K562 (cell line): ENCODE data around the gene ATRIP. TPM values are rescaled to one million over a fixed set of nuclear protein-coding genes. Genes with fewer than 3 reads are reported as not detected.

ENCODE experiments used
- EP400 ChIP-seq: fragments of 450-650 bp; IDR thresholded peaks from 2 replicates; pipeline ENCODE4 v1.6.1; 2017; ENCODE audit warnings: antibody characterized with exemption, mild to moderate bottlenecking, moderate library complexity
- HDAC6 ChIP-seq: IDR thresholded peaks from 2 replicates; pipeline ENCODE4 v1.6.1; 2012; ENCODE audit warnings: low read depth, mild to moderate bottlenecking, control low read depth, inconsistent platforms, low read length, moderate library complexity
- ZNF778 ChIP-seq: fragments of 450-650 bp; formaldehyde crosslinking; IDR thresholded peaks from 2 replicates; pipeline ENCODE4 v1.4.0; 2020; ENCODE audit warnings: mild to moderate bottlenecking, moderate library complexity
- polyA plus RNA-seq, 8 experiments: library from polyadenylated mRNA; depleted of rRNA in 4 of 8; stranded (reverse) in 5 of 8; unstranded in 3 of 8; fragments of >200 nt; fragmentation: Nextera tagmentation in 2 of 8; fragmentation: Illumina TruSeq in 1 of 8; extraction: Ambion mirVana in 2 of 8; extraction: Trizol in 1 of 8; gene quantifications; 2 replicates each; pipeline versions ENCODE4 v1.2.1 to v1.2.3, GENCODE V29; 2011 to 2014; ENCODE audit warnings: inconsistent platforms in 1 of 8, missing spikeins in 1 of 8
- total RNA-seq, 7 experiments: library from RNA; depleted of rRNA in 6 of 7; stranded (reverse); fragments of >200 nt in 6 of 7; fragmentation: Illumina TruSeq in 2 of 7; extraction: Trizol in 2 of 7; gene quantifications; 2 replicates each; pipeline versions ENCODE4 v1.2.1 to v1.2.3, GENCODE V29; 2011 to 2021; ENCODE audit warnings: low replicate concordance in 1 of 7
- TF ChIP-seq, protein P1 (sequence below): fragments of 250-450 bp; sonication (Bioruptor Pico); IDR thresholded peaks from 2 replicates; pipeline ENCODE4 v1.5.0; 2021; ENCODE audit warnings: mild to moderate bottlenecking, moderate library complexity
- TF ChIP-seq, protein P2 (sequence below): fragments of 150-350 bp; IDR thresholded peaks from 2 replicates; pipeline ENCODE4 v1.6.1; 2014; ENCODE audit warnings: low read depth, mild to moderate bottlenecking, low read length, borderline replicate concordance
- TF ChIP-seq, protein P3 (sequence below): fragments of 450-650 bp; IDR thresholded peaks from 2 replicates; pipeline ENCODE4 v1.6.1; 2016

Gene ATRIP
- total and polyA plus RNA-seq, 9 of the 15 experiments (the other 6 are each of a cell fraction or from before 2014, with no cell fraction given): 1.7 to 15.7 (median 10.5) TPM

DNA sequence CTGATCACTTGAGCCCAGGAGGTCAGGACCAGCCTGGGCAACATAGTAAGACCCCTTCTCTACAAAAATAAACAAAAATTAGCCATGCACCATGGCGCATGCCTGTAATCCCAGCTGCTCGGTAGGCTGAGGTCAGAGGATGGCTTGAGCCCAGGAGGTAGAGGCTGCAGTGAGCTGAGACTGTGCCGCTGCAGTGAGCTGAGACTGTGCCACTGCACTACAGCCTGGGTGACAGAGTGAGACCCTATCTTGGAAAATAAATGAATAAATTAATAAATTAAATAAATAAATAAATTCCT is 46.6 kb downstream of the ATRIP start (continued):
- TF ChIP-seq, protein P1, sequence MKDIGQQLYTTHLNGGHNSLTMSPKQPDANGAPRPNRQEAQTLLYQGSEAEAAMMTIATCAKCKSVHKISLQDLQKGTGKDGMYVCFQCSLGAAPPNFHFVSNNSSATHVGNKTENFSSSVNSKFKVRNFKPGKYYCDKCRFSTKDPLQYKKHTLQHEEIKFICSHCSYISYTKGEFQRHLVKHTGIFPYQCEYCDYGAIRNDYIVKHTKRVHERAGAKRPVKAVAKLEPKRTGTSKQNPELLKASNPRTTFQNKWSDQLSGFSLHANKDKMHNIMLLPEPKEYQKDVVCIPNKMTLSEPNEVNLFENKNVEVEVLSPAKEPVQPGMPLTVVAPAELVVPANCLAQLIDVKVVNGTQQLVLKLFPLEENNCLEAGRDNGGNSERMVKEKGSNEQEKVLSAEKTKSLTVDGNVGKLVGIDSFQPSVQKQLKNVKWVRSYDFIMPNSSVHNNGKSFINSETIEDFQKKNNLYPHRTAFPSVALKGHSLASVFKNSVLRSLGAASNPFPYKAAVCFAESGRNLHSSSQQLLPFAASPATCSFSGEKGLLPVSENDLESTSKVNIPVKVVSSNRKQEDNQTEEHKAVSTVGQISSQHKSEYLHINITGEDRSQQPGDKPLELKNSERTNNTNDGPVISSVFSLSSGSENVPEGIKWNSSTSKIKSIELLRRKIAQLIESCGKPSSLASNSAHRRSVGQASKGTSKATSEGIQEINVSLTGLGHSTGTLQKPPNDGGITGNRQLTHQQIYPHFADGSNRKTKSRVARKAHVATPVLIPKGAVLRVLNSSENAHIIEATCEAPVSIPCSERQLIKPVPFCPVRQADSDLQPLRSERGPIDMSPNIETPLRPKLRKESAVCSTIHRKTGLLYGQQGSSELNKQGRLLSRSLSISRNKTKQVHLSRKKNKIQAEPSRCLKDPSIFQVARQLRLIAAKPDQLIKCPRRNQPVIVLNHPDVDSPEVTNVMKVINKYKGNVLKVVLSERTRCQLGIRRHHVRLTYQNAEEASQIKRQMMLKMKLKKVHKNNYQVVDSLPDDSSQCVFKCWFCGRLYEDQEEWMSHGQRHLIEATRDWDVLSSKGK (CRISPR knock-in tag): no peak
- TF ChIP-seq, protein P2, sequence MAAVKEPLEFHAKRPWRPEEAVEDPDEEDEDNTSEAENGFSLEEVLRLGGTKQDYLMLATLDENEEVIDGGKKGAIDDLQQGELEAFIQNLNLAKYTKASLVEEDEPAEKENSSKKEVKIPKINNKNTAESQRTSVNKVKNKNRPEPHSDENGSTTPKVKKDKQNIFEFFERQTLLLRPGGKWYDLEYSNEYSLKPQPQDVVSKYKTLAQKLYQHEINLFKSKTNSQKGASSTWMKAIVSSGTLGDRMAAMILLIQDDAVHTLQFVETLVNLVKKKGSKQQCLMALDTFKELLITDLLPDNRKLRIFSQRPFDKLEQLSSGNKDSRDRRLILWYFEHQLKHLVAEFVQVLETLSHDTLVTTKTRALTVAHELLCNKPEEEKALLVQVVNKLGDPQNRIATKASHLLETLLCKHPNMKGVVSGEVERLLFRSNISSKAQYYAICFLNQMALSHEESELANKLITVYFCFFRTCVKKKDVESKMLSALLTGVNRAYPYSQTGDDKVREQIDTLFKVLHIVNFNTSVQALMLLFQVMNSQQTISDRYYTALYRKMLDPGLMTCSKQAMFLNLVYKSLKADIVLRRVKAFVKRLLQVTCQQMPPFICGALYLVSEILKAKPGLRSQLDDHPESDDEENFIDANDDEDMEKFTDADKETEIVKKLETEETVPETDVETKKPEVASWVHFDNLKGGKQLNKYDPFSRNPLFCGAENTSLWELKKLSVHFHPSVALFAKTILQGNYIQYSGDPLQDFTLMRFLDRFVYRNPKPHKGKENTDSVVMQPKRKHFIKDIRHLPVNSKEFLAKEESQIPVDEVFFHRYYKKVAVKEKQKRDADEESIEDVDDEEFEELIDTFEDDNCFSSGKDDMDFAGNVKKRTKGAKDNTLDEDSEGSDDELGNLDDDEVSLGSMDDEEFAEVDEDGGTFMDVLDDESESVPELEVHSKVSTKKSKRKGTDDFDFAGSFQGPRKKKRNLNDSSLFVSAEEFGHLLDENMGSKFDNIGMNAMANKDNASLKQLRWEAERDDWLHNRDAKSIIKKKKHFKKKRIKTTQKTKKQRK: no peak
- TF ChIP-seq ZNF778 (CRISPR knock-in tag): no peak
- TF ChIP-seq, protein P3, sequence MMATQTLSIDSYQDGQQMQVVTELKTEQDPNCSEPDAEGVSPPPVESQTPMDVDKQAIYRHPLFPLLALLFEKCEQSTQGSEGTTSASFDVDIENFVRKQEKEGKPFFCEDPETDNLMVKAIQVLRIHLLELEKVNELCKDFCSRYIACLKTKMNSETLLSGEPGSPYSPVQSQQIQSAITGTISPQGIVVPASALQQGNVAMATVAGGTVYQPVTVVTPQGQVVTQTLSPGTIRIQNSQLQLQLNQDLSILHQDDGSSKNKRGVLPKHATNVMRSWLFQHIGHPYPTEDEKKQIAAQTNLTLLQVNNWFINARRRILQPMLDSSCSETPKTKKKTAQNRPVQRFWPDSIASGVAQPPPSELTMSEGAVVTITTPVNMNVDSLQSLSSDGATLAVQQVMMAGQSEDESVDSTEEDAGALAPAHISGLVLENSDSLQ: no peak
- no peak for TF ChIP-seq EP400
- no peak for TF ChIP-seq HDAC6
